Measurements from ENCODE around the gene CRYGN. TPM values are rescaled to one million over a fixed set of nuclear protein-coding genes. Genes with fewer than 3 reads are reported as not detected.

Gene CRYGN
- total RNA-seq, 1 donor from 2014 or later: 0.16 TPM

GRCh38 chr7:151460474-151460855, 20.5 kb upstream of the CRYGN start:
- DNase-seq (ENCODE audit: low read depth): no peak

- peak; percentile 90 for DNase-seq (ENCODE audit: low read depth)
These were observed 20.0 kb upstream of the CRYGN start for GRCh38 chr7:151459726-151460473.

GRCh38 chr7:151457534-151457933, 17.6 kb upstream of the CRYGN start:
- no peak for DNase-seq (ENCODE audit: low read depth)

- DNase-seq (ENCODE audit: low read depth): no peak
These were observed 16.8 kb upstream of the CRYGN start for GRCh38 chr7:151456782-151457181.

GRCh38 chr7:151456276-151456675, 16.3 kb upstream of the CRYGN start:
- no peak for DNase-seq (ENCODE audit: low read depth)

- DNase-seq (ENCODE audit: low read depth): no peak
These were observed 15.7 kb upstream of the CRYGN start for GRCh38 chr7:151455690-151456089.

GRCh38 chr7:151454932-151455530, 15.1 kb upstream of the CRYGN start:
- no peak for DNase-seq (ENCODE audit: low read depth)

- DNase-seq (ENCODE audit: low read depth): no peak
These were observed 14.4 kb upstream of the CRYGN start for GRCh38 chr7:151454305-151454704.

- no peak for DNase-seq (ENCODE audit: low read depth)
These were observed 13.4 kb upstream of the CRYGN start for GRCh38 chr7:151453326-151453791.

- no peak for DNase-seq (ENCODE audit: low read depth)
These were observed 12.9 kb upstream of the CRYGN start for GRCh38 chr7:151452680-151453325.

- no peak for DNase-seq (ENCODE audit: low read depth)
These were observed 12.0 kb upstream of the CRYGN start for GRCh38 chr7:151451626-151452571.

GRCh38 chr7:151451156-151451555, 11.2 kb upstream of the CRYGN start:
- DNase-seq (ENCODE audit: low read depth): no peak

GRCh38 chr7:151449990-151450389, 10.0 kb upstream of the CRYGN start:
- no peak for DNase-seq (ENCODE audit: low read depth)

- DNase-seq (ENCODE audit: low read depth): peak; percentile 66
These were observed 8.6 kb upstream of the CRYGN start for GRCh38 chr7:151448261-151449252.

GRCh38 chr7:151447901-151448260, 7.9 kb upstream of the CRYGN start:
- no peak for DNase-seq (ENCODE audit: low read depth)

- no peak for DNase-seq (ENCODE audit: low read depth)
These were observed 7.4 kb upstream of the CRYGN start for GRCh38 chr7:151447312-151447711.

GRCh38 chr7:151446412-151446811, 6.5 kb upstream of the CRYGN start:
- DNase-seq (ENCODE audit: low read depth): no peak

- no peak for DNase-seq (ENCODE audit: low read depth)
These were observed 4.7 kb upstream of the CRYGN start for GRCh38 chr7:151444632-151445031.

GRCh38 chr7:151442776-151443496, 3.0 kb upstream of the CRYGN start:
- no peak for DNase-seq (ENCODE audit: low read depth)

Measured in myocyte (in vitro differentiated cells).